HepG2 (cell line): ENCODE measurements around the gene TOMM7. TPM values are rescaled to one million over a fixed set of nuclear protein-coding genes. Genes with fewer than 3 reads are reported as not detected.
"Not testable (repeated sequence)": the region's sequence is repeated elsewhere in the genome, so short reads cannot be mapped to it uniquely, and the experiment has no call there.

ENCODE experiments used
- ATAC-seq: fragments of 200-7000 bp; cut with Tn5 transposase; 3 replicates; pipeline ENCODE4 v1.9.1; 2020; ENCODE audit warnings: mild to moderate bottlenecking, moderate library complexity
- BruUV-seq: library from RNA; stranded (reverse); fragments of 400-500 nt; replicated peaks from 2 replicates; lab custom pipeline; 2021; lab: Mats Ljungman, UMichigan
- CTCF ChIA-PET: fragments of 300-600 bp; formaldehyde crosslinking; extraction: SDS; loops from one replicate; lab custom pipeline; 2021; ENCODE audit warnings: low total read pairs, inconsistent platforms, low intra/inter-chr PET ratio; lab: Yijun Ruan, JAX
- POLR2A ChIA-PET: fragments of 350-600 bp; sonication (Branson Sonifier 250); formaldehyde crosslinking; loops from one replicate; lab custom pipeline; 2020; ENCODE audit warnings: antibody characterized with exemption, inconsistent platforms; lab: Yijun Ruan, JAX
- DNase-seq: peaks from one replicate; pipeline ENCODE4 v3.0.0-alpha.2; 2015; ENCODE audit warnings: low spot score
- FAIRE-seq: peaks from 3 replicates; lab custom pipeline; 2011; peaks lifted over from hg19 to GRCh38; lab: Jason Lieb, UNC
- H2AFZ ChIP-seq: one replicate; pipeline ENCODE4 v1.6.1; 2011; ENCODE audit warnings: low read length, inconsistent platforms
- H3K27ac ChIP-seq: fragments of 300-600 bp; 3 replicates; pipeline ENCODE4 v1.8.0; 2011; ENCODE audit warnings: mixed run types, mild to moderate bottlenecking, mixed read lengths, low read length, inconsistent platforms; ENCODE audit not compliant: insufficient read depth; ENCODE audit errors: extremely low read length
- H3K27me3 ChIP-seq, 2 experiments: fragments of 200-600 bp in 1 of 2; 2 replicates in 1 of 2; 3 replicates in 1 of 2; pipeline versions ENCODE4 v1.6.0 to v1.8.0; 2011; ENCODE audit warnings: low read length in 2 of 2, mild to moderate bottlenecking in 2 of 2, moderate library complexity in 2 of 2, inconsistent platforms in 1 of 2; ENCODE audit not compliant: insufficient read depth in 2 of 2, control insufficient read depth in 1 of 2
- H3K36me3 ChIP-seq, 2 experiments: fragments of 200-600 bp in 1 of 2; replicated peaks in 1 of 2; 2 replicates in 1 of 2; 3 replicates in 1 of 2; pipeline versions ENCODE4 v1.5.1 to v1.8.0; 2011; ENCODE audit warnings: low read length in 2 of 2, inconsistent platforms in 1 of 2; ENCODE audit not compliant: insufficient read depth in 2 of 2, control insufficient read depth in 1 of 2
- H3K4me1 ChIP-seq: 2 replicates; pipeline ENCODE4 v1.5.1; 2012; ENCODE audit warnings: low read length, inconsistent platforms; ENCODE audit not compliant: insufficient read depth
- H3K4me2 ChIP-seq: 2 replicates; pipeline ENCODE4 v1.6.0; 2011; ENCODE audit warnings: low read depth, low read length, inconsistent platforms
- H3K4me3 ChIP-seq, 3 experiments: fragments of 200-600 bp in 1 of 3; sonication (generic), shearing (Covaris generic) in 1 of 3; replicated peaks in 1 of 3; 2 replicates each; pipeline ENCODE4 v1.5.1; 2011 to 2016; ENCODE audit warnings: low read length in 3 of 3, inconsistent platforms in 2 of 3, low read depth in 2 of 3, mild to moderate bottlenecking in 2 of 3, control low read depth in 1 of 3, mixed read lengths in 1 of 3; ENCODE audit not compliant: insufficient read depth in 1 of 3
- H3K79me2 ChIP-seq: one replicate; pipeline ENCODE4 v1.6.1; 2011; ENCODE audit warnings: low read length, inconsistent platforms; ENCODE audit not compliant: insufficient read depth
- H3K9ac ChIP-seq: 2 replicates; pipeline ENCODE4 v1.6.0; 2011; ENCODE audit warnings: mild to moderate bottlenecking, low read depth, low read length, inconsistent platforms; ENCODE audit not compliant: insufficient read depth
- H3K9me3 ChIP-seq: 2 replicates; pipeline ENCODE4 v1.5.1; 2012; ENCODE audit warnings: mild to moderate bottlenecking, low read length
- H4K20me1 ChIP-seq: 2 replicates; pipeline ENCODE4 v1.6.0; 2011; ENCODE audit warnings: inconsistent platforms, mild to moderate bottlenecking, low read length, moderate library complexity; ENCODE audit not compliant: insufficient read depth
- CAMTA2 ChIP-seq: sonication (generic); formaldehyde crosslinking; IDR thresholded peaks from 2 replicates; pipeline ENCODE4 v1.4.0; 2020; ENCODE audit warnings: mild to moderate bottlenecking, missing genetic modification reagents, borderline replicate concordance
- MBNL3 ChIP-seq: fragments of 250-450 bp; sonication (Bioruptor Pico); conservative IDR thresholded peaks from 2 replicates; pipeline ENCODE4 v1.8.0; 2022; ENCODE audit warnings: mild to moderate bottlenecking, inconsistent platforms
- MNT ChIP-seq: fragments of 450-650 bp; IDR thresholded peaks from 2 replicates; pipeline ENCODE4 v1.6.1; 2016
- NPAS2 ChIP-seq: sonication (generic); formaldehyde crosslinking; IDR thresholded peaks from 2 replicates; pipeline ENCODE4 v1.8.0; 2022; ENCODE audit warnings: mild to moderate bottlenecking, missing genetic modification reagents, borderline replicate concordance
- SUZ12 ChIP-seq: fragments of 150-350 bp; IDR thresholded peaks from 2 replicates; pipeline ENCODE4 v1.6.1; 2014; ENCODE audit warnings: low read depth, low read length
- U2AF2 ChIP-seq: fragments of 200-400 bp; formaldehyde crosslinking; IDR thresholded peaks from 2 replicates; pipeline ENCODE4 v1.6.1; 2017; ENCODE audit warnings: low read depth, mild to moderate bottlenecking, low read length
- ZBTB38 ChIP-seq: sonication (generic); formaldehyde crosslinking; IDR thresholded peaks from 2 replicates; pipeline ENCODE4 v1.5.1; 2020; ENCODE audit warnings: mild to moderate bottlenecking, missing genetic modification reagents
- ZNF558 ChIP-seq: sonication (generic); formaldehyde crosslinking; IDR thresholded peaks from 2 replicates; pipeline ENCODE4 v1.9.0; 2022; ENCODE audit warnings: mild to moderate bottlenecking, missing genetic modification reagents, borderline replicate concordance
- ZNF761 ChIP-seq: sonication (generic); formaldehyde crosslinking; conservative IDR thresholded peaks from 2 replicates; pipeline ENCODE4 v1.4.0; 2020; ENCODE audit warnings: mild to moderate bottlenecking, missing genetic modification reagents
- WGBS: methylation state at CpG from one replicate; pipeline ENCODE4 v1.1.6; 2017; ENCODE audit warnings: low lambda C conversion rate; 5-methylcytosine and 5-hydroxymethylcytosine counted together
- in situ Hi-C: cut with HindIII; loops from 2 replicates; pipeline ENCODE4 v1.10.0; 2017; ENCODE audit warnings: low pct_unique_long_range_greater_than_20kb; ENCODE audit not compliant: extremely low pct_ligation_motif_present
- intact Hi-C: fragments of 100-400 bp; cut with micrococcal nuclease; formaldehyde crosslinking; loops from one replicate; pipeline ENCODE4 v1.10.0; 2022; ENCODE audit not compliant: unreplicated experiment
- polyA plus RNA-seq, 8 experiments: library from polyadenylated mRNA; depleted of rRNA in 3 of 8; stranded (reverse) in 7 of 8; unstranded in 1 of 8; fragments of >200 nt; fragmentation: Illumina TruSeq in 4 of 8; extraction: Trizol in 4 of 8; gene quantifications; 2 replicates each; pipeline versions ENCODE4 v1.2.1 to v1.2.3, GENCODE V29; 2011 to 2016; ENCODE audit warnings: low read depth in 4 of 8, missing spikeins in 1 of 8, mixed read lengths in 1 of 8; ENCODE audit not compliant: insufficient read depth in 1 of 8
- total RNA-seq, 5 experiments: library from RNA; depleted of rRNA; stranded (reverse); fragments of >200 nt; fragmentation: Illumina TruSeq; extraction: Trizol; gene quantifications; 2 replicates each; pipeline ENCODE4 v1.2.3, GENCODE V29; 2016; ENCODE audit warnings: low read depth in 1 of 5

Gene TOMM7
- total and polyA plus RNA-seq, 2 of the 13 experiments (the other 11 are each of a cell fraction or from before 2014, with no cell fraction given): 251 to 369 TPM

GRCh38 chr7:22850394-22850793 lies 27.7 kb upstream of the TOMM7 start:
- FAIRE-seq, POLR2A ChIA-PET, DNase-seq, H3K4me2 ChIP-seq, H3K79me2 ChIP-seq, H3K4me3 ChIP-seq, CTCF ChIA-PET, H3K36me3 ChIP-seq, H3K9me3 ChIP-seq, BruUV-seq, H3K9ac ChIP-seq, H2AFZ ChIP-seq, H3K4me1 ChIP-seq, ATAC-seq, H4K20me1 ChIP-seq, H3K27ac ChIP-seq: not testable (repeated sequence)
- H3K27me3 ChIP-seq: peaks cover 0 to 21% of the 10 kb centered on the region in 2 experiments; a peak in 3 of 5 replicates
- intact Hi-C loops (loop anchor here (5.0 kb wide), 1 partner anchor 207 kb away; no protein-coding TSS in a partner anchor), in situ Hi-C loops (loop anchor here (10.0 kb wide), 1 partner anchor 204 kb away; no protein-coding TSS in a partner anchor)
- 92% methylated on average over 1 of the region's 1 CpG for WGBS

DNA sequence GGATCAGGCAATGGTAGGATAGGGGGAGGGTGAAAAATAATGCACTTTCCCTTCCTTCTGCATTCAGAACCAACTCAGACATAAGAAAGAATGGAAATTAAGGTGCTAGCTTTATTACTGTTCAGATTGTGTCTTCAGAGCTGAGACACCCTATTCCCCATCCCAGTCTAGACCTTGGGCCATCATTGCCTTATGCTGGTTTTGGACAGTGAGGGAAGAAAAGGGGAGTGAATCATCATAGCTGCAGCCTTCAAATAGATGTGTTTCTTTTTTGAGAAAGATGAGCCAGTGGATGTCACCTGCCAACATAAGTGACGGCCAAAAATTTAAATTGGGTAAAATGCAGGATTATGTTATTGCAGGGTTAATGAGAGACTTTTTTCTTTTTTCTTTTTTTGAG lies 27.0 kb upstream of the TOMM7 start:
- POLR2A ChIA-PET: no interaction called here
- Histone ChIP-seq H3K27me3 (peaks cover 0 to 26% of the 10 kb centered on the region in 2 experiments; a peak in 3 of 5 replicates), H3K4me2 (no peak overlapping the region), H3K27ac (no peak overlapping the region), H2AFZ (no peak overlapping the region), H3K79me2 (no peaks in the 10 kb centered on the region), H3K36me3 (no peaks in the 10 kb centered on the region), H3K9me3 (no peaks in the 10 kb centered on the region)
- no TSS peak for BruUV-seq
- ATAC-seq: no peak
- no peak for DNase-seq
- 60% methylated on average over 1 of the region's 1 CpG for WGBS
- FAIRE-seq: no peak
- CTCF ChIA-PET: no interaction called here
- in situ Hi-C loops: loop anchor here (10.0 kb wide), 1 partner anchor 205 kb away; no protein-coding TSS in a partner anchor
- TF ChIP-seq ZNF558 (CRISPR knock-in tag) (no peak), ZBTB38 (CRISPR knock-in tag) (no peak), MNT (no peak), MBNL3 (CRISPR knock-in tag) (no peak), CAMTA2 (CRISPR knock-in tag) (no peak), ZNF761 (CRISPR knock-in tag) (no peak), U2AF2 (no peak), NPAS2 (no peak), SUZ12 (no peak)
- TF ChIP-seq, all 625 proteins: peak for 0
- intact Hi-C loops: loop anchor here (5.0 kb wide), 1 partner anchor 208 kb away; no protein-coding TSS in a partner anchor
- H3K9ac ChIP-seq: no peak overlapping the region
- no peaks in the 10 kb centered on the region for H4K20me1 ChIP-seq
- no peaks in the 10 kb centered on the region for H3K4me1 ChIP-seq
- H3K4me3 ChIP-seq: no peak overlapping the region
